GM19372 (cell line): ENCODE data around the gene THAP11.

Source experiments
- ATAC-seq: cut with Tn5 transposase; IDR thresholded peaks from one replicate; pipeline ENCODE4 v1.9.1; 2021; ENCODE audit warnings: mild to moderate bottlenecking, low read depth, moderate library complexity; ENCODE audit not compliant: unreplicated experiment

THAP11 gene

GRCh38 chr16:67881621-67882161, 39.6 kb downstream of the THAP11 start:
- ATAC-seq, result no peak

GRCh38 chr16:67882374-67883145, 40.4 kb downstream of the THAP11 start:
- no peak for ATAC-seq

- ATAC-seq, result no peak
Observed at GRCh38 chr16:67883146-67883871, 41.2 kb downstream of the THAP11 start.

GRCh38 chr16:67883872-67884261, 41.7 kb downstream of the THAP11 start:
- ATAC-seq, result no peak

GRCh38 chr16:67884684-67885083, 42.6 kb downstream of the THAP11 start, which contains the start of gene NRN1L:
Gene NRN1L (plus strand): TSS chr16:67884885. CDS start chr16:67884904, 19 bp downstream.
- no peak for ATAC-seq

GRCh38 chr16:67885545-67885944, 43.4 kb downstream of the THAP11 start:
- no peak for ATAC-seq

- no peak for ATAC-seq
Observed at GRCh38 chr16:67885976-67886375, 43.9 kb downstream of the THAP11 start.

- ATAC-seq, result no peak
Observed at GRCh38 chr16:67886387-67886786, 44.3 kb downstream of the THAP11 start.

- no peak for ATAC-seq
Observed at GRCh38 chr16:67888331-67888730, 46.2 kb downstream of the THAP11 start.

GRCh38 chr16:67892375-67892774, 50.3 kb downstream of the THAP11 start:
- no peak for ATAC-seq

GRCh38 chr16:67892899-67893742, 51.0 kb downstream of the THAP11 start, which contains the start of gene PSKH1:
Gene PSKH1 (plus strand): TSS chr16:67893254. CDS start chr16:67908750, 15,496 bp downstream.
- peak; percentile 94 for ATAC-seq
